KMS-11 (cell line): Measurements from ENCODE around the gene C16orf54.

Source experiments
- H2AFZ ChIP-seq: fragments of 200-600 bp; sonication (generic); 2 replicates; pipeline ENCODE4 v1.6.1; 2016; ENCODE audit warnings: antibody characterized with exemption, mixed run types, low read depth
- H3K27ac ChIP-seq: fragments of 200-600 bp; sonication (generic); 2 replicates; pipeline ENCODE4 v1.6.1; 2016; ENCODE audit warnings: mild to moderate bottlenecking, mixed run types
- H3K27me3 ChIP-seq: fragments of 200-600 bp; sonication (generic); 2 replicates; pipeline ENCODE4 v1.6.1; 2017; ENCODE audit warnings: mild to moderate bottlenecking, low read depth, mixed run types, moderate library complexity; ENCODE audit not compliant: insufficient read depth
- H3K36me3 ChIP-seq: fragments of 200-600 bp; sonication (generic); 2 replicates; pipeline ENCODE4 v1.6.1; 2017; ENCODE audit warnings: mild to moderate bottlenecking, mixed run types; ENCODE audit not compliant: insufficient read depth
- H3K4me1 ChIP-seq: fragments of 200-600 bp; sonication (generic); 2 replicates; pipeline ENCODE4 v1.6.1; 2016; ENCODE audit warnings: mild to moderate bottlenecking, low read depth, mixed run types; ENCODE audit not compliant: poor library complexity, severe bottlenecking
- H3K4me2 ChIP-seq: fragments of 200-600 bp; sonication (generic); 2 replicates; pipeline ENCODE4 v1.7.0; 2016; ENCODE audit warnings: mild to moderate bottlenecking, mixed run types
- H3K4me3 ChIP-seq: fragments of 200-600 bp; sonication (generic); IDR thresholded peaks from 2 replicates; pipeline ENCODE4 v1.6.1; 2017; ENCODE audit warnings: low read depth, low read length, mixed read lengths; ENCODE audit not compliant: insufficient read depth
- H3K79me2 ChIP-seq: fragments of 200-600 bp; sonication (generic); 2 replicates; pipeline ENCODE4 v1.6.1; 2016; ENCODE audit warnings: low read depth, mixed run types; ENCODE audit not compliant: insufficient read depth
- H3K9ac ChIP-seq: fragments of 200-600 bp; sonication (generic); 2 replicates; pipeline ENCODE4 v1.6.1; 2016; ENCODE audit warnings: mild to moderate bottlenecking, mixed run types
- H4K20me1 ChIP-seq: fragments of 200-600 bp; sonication (generic); 2 replicates; pipeline ENCODE4 v1.6.1; 2016; ENCODE audit warnings: mild to moderate bottlenecking, mixed run types; ENCODE audit not compliant: insufficient read depth
- CTCF ChIP-seq: fragments of 200-600 bp; sonication (generic); conservative IDR thresholded peaks from 2 replicates; pipeline ENCODE4 v1.6.1; 2017; ENCODE audit warnings: low read depth, mild to moderate bottlenecking, antibody characterized with exemption, low read length, moderate library complexity, mixed read lengths

Gene C16orf54

GRCh38 chr16:29738514-29738913, 7.3 kb downstream of the C16orf54 start:
- H3K4me3 ChIP-seq: no peak overlapping the region
- no peaks in the 10 kb centered on the region for H3K79me2 ChIP-seq
- no peak overlapping the region for H3K9ac ChIP-seq
- H3K4me2 ChIP-seq: no peak overlapping the region
- H3K4me1 ChIP-seq: peaks cover 8% of the 10 kb centered on the region
- TF ChIP-seq CTCF: no peak
- H3K36me3 ChIP-seq: no peaks in the 10 kb centered on the region
- no peak overlapping the region for H2AFZ ChIP-seq
- no peaks in the 10 kb centered on the region for H4K20me1 ChIP-seq
- H3K27me3 ChIP-seq: no peaks in the 10 kb centered on the region
- no peak overlapping the region for H3K27ac ChIP-seq

- peaks cover 12% of the 10 kb centered on the region for H3K4me1 ChIP-seq
- no peak for TF ChIP-seq CTCF
- no peaks in the 10 kb centered on the region for H3K79me2 ChIP-seq
- H2AFZ ChIP-seq: no peak overlapping the region
- H3K9ac ChIP-seq: no peak overlapping the region
- H3K27me3 ChIP-seq: no peaks in the 10 kb centered on the region
- H3K27ac ChIP-seq: no peak overlapping the region
- no peak overlapping the region for H3K4me3 ChIP-seq
- no peaks in the 10 kb centered on the region for H4K20me1 ChIP-seq
- no peak overlapping the region for H3K4me2 ChIP-seq
- H3K36me3 ChIP-seq: no peaks in the 10 kb centered on the region
Measured at GRCh38 chr16:29737713-29738112, 8.1 kb downstream of the C16orf54 start.

DNA sequence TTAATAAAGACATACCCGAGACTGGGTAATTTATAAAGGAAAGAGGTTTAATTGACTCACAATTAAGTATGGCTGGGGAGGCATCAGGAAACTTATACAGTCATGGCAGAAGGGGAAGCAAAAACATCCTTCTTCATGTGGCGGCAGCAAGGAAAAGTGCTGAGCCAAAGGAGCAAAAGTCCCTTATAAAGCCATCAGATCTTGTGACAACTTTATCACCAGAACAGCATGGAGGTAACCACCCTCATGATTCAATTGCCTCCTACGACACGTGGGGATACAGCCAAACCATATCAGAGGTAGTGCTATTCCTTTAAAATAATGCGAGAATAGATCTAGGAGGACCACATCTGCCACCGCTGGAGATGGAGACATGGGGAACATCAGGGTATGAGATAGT, 9.0 kb downstream of the C16orf54 start:
- H3K4me1 ChIP-seq: peaks cover 22% of the 10 kb centered on the region

DNA sequence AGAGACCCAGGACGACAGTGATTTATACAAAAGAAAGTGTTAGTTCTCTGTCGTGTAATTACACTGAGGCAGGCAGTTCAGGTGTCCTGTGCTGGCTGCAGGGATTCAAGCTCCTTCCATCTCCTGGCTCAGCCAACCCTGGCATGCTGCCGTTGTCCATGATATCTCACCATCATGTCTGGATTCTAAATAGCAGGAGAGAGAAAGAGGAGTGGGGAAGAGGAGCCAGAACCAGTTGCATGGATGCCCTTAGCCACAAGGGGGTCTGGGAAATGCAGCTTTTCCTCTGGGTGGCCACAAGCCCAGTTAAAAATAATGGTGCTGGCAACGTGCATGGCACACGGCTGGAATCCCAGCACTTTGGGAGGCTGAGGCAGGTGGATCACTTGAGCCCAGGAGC, 9.7 kb downstream of the C16orf54 start:
- no peak overlapping the region for H2AFZ ChIP-seq
- H3K36me3 ChIP-seq: no peaks in the 10 kb centered on the region
- H3K4me2 ChIP-seq: no peak overlapping the region
- no peak overlapping the region for H3K4me3 ChIP-seq
- no peaks in the 10 kb centered on the region for H3K27me3 ChIP-seq
- no peaks in the 10 kb centered on the region for H3K79me2 ChIP-seq
- peaks cover 28% of the 10 kb centered on the region for H3K4me1 ChIP-seq
- no peak for TF ChIP-seq CTCF
- no peak overlapping the region for H3K27ac ChIP-seq
- H3K9ac ChIP-seq: no peak overlapping the region
- no peaks in the 10 kb centered on the region for H4K20me1 ChIP-seq

More for the DNA sequence above, 9.0 kb downstream of the C16orf54 start:
- Histone ChIP-seq H3K4me2 (no peak overlapping the region), H3K79me2 (no peaks in the 10 kb centered on the region), H3K27ac (no peak overlapping the region), H3K4me3 (no peak overlapping the region), H3K9ac (no peak overlapping the region), H3K27me3 (no peaks in the 10 kb centered on the region), H4K20me1 (no peaks in the 10 kb centered on the region), H3K36me3 (no peaks in the 10 kb centered on the region), H2AFZ (no peak overlapping the region)
- no peak for TF ChIP-seq CTCF
